UCSD-AML1 (cell line): ENCODE data around the gene TXLNA.

Experiments used
- DNase-seq: peaks from one replicate; lab custom pipeline; 2025; ENCODE audit not compliant: unreplicated experiment; lab: John Stamatoyannopoulos, UW

TXLNA gene

GRCh38 chr1:32182060-32182459 lies 2.6 kb downstream of the TXLNA start:
- DNase-seq, result no peak

DNA sequence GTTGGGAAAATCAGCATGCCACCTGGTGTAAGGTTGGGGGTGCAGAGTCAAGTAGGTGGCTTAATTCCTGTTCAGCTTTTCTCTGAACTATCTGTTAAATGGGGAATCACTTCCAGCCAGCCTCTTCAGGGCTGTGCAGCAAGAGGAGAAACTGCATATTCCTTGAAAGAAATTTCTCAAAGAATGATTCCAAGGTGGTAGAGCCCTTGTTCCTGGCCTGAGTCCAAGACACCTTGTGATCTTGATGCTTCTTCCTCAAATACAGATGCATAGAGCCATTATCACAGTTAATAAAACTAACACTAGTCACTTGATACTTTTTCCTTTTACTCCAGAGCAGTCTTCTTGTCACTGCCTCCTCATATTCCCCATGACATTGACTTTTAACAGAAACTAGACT lies 5.2 kb downstream of the TXLNA start:
- DNase-seq, result no peak

DNA sequence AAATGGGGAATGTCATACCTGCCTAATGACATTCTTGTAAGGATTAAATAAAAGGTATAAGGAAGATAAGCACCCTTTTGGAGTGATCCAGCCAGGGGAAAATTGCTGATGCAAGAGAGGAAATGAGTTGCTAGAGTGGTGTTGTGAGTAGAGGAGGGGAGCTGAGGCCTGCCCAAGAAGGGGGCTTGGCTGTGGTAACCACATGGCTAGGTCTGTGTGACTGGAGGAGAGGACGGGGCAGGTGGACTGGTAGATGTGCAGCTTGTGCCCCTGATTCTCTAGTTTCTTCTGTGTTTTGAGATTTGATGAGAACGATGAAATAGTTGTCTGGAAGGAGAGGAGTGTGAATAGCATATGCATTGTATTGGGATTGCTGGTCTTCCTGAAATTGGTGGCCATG lies 6.6 kb downstream of the TXLNA start:
- DNase-seq, result peak; percentile 33

GRCh38 chr1:32186491-32186890 lies 7.0 kb downstream of the TXLNA start:
- DNase-seq, result no peak

DNA sequence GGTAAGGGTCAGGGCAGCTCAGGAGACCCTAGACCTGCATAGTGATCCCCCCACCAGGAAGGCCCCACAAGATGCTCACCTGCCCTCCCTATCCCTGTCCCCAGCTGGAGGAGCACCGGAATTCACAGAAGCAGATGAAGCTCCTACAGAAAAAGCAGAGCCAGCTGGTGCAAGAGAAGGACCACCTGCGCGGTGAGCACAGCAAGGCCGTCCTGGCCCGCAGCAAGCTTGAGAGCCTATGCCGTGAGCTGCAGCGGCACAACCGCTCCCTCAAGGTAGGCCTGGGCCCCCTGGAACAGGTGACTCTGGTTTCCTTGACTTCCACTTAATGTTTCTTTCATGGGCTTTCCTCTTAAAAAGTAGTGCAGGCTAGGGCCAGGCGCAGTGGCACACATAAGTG lies 8.4 kb downstream of the TXLNA start:
- DNase-seq, result no peak

DNA sequence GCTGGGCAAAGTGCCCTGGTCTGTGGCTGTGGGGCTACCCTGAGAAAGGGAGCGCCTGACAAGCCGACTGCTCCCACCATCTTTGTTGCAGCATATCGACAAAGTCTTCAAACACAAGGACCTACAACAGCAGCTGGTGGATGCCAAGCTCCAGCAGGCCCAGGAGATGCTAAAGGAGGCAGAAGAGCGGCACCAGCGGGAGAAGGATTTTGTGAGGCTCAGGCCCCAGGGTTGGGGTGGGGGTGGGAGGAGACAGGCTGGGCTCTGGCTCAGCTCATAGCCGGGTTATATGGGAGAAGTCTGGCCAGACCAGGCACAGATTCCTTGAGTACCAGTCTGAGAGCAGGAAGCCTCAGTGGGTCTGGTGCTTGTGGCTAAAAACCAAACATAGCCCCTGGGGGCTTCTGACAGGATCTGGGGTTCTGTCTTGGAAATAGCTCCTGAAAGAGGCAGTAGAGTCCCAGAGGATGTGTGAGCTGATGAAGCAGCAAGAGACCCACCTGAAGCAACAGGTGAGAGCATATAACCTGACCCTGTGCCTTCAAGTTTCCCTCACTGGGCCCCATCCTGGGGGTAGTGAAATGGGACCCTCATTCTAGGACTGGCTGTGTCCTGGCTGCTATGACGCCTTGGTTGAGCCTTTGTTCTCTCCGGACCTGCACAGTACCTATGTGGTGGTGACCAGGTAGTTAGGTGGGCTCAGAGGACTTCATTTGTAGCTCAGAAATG lies 12.9 kb downstream of the TXLNA start:
- no peak for DNase-seq

- no peak for DNase-seq
These were observed 15.5 kb downstream of the TXLNA start for GRCh38 chr1:32194984-32195383.

GRCh38 chr1:32195531-32195930 lies 16.1 kb downstream of the TXLNA start:
- DNase-seq, result no peak

GRCh38 chr1:32195972-32196823 lies 16.7 kb downstream of the TXLNA start:
- no peak for DNase-seq

GRCh38 chr1:32197074-32197473 lies 17.6 kb downstream of the TXLNA start:
- DNase-seq, result no peak

DNA sequence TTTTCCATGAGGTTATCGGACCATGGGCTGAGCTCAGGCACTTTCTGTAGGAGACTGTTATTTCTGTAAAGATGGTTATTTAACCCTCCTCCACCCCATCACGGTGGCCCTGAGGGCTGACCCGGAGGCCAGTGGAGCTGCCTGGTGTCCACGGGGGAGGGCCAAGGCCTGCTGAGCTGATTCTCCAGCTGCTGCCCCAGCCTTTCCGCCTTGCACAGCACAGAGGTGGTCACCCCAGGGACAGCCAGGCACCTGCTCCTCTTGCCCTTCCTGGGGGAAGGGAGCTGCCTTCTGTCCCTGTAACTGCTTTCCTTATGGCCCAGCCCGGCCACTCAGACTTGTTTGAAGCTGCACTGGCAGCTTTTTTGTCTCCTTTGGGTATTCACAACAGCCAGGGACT lies 18.4 kb downstream of the TXLNA start:
- no peak for DNase-seq

GRCh38 chr1:32198237-32199042 lies 19.0 kb downstream of the TXLNA start:
- DNase-seq, result no peak

- no peak for DNase-seq
These were observed 19.7 kb downstream of the TXLNA start for GRCh38 chr1:32199043-32199716.

DNA sequence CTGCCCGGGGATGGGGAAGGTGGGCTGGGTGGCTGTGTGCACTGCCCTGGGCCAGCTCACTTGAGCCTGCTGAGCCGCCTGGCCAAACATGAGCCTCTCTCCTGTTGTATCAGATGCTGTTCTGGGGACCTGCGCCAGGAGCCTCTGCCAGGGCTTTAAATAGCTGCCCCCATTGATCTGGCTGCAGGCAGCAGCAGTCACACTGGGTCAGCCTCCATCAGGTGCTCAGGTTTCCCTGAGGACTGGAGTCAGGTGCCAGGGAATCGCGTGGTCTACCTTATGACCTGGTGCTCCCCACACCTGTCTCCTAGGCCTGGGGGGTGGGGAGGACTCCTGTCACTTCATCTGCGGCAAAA lies 20.2 kb downstream of the TXLNA start:
- DNase-seq, result no peak

DNA sequence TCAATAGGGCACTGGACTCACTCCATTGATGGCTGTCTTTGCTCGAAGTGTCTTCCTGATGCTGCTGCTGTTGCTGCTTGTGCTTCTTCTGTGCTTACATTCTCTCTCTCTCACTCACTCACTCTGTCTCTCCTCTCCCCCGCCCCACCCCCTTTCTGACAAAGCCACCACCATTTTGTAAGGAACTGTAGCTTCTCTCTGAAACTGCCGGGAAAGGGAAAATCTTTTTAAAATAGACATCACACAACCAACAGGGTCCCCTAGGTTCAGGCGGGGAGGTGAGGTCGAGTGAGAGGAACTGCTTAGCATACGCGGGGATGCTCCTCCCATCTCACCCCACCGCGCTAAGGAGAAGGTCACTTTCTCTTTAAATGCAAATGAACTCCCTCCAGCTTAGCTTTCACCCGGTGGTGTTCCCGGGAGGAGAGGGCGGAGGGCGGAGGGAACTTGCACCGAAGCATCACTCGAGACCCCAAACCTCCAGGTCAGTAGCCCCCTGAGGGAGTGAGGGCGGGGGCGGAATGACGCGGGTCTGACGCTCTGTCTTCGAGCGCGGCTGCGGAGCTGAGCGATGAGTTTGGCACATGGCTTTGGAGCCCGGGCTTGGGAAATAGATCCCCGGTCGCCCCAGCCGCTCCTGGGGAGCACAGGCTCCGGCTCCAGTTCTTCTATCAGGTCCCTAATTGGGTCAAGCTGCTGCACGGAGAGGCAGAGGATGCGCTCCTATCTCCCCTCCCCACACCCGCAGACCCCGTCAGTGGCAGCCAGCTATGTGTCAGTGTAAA lies 20.9 kb downstream of the TXLNA start, which contains the start of gene CCDC28B:
Gene CCDC28B, plus strand, starts transcription at position 370 of the 785 bp plus-strand sequence. CDS start 1,341 bp downstream, outside the sequence.
- DNase-seq, result peak; percentile 52

- DNase-seq, result peak; percentile 76
These were observed 21.8 kb downstream of the TXLNA start for GRCh38 chr1:32201011-32201855.

DNA sequence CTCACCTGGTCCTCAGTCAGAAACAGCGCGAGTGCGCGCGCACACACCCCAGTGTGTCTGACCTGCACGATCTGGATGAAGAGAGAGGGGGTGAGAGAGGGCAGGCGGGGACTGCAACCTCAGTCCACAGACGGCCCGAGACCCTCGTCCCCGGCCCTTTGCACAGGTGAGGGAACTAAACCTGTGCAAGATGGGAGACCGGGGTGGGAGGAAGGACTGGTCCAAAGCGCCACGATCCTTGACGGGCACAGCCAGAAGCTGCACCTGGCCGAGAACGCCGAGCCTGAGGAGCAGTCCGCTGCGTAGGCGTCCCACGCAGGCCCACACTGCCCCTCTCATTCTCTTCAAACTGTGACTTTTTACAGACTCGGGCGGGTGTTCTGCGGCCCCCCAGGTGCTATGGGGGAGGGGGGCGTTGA lies 25.5 kb downstream of the TXLNA start:
- DNase-seq, result no peak

- peak; percentile 78 for DNase-seq
These were observed 26.2 kb downstream of the TXLNA start, which contains the start of gene IQCC for GRCh38 chr1:32205401-32206370. Gene IQCC (plus strand): TSS chr1:32205671. CDS start chr1:32205682, 11 bp downstream.
